Subcutaneous abdominal adipose tissue (tissue), 5 donors: Measurements from ENCODE around the gene PCED1B.
"Not testable (repeated sequence)": the region's sequence is repeated elsewhere in the genome, so short reads cannot be mapped to it uniquely, and the experiment has no call there.

Source experiments
- H3K27ac ChIP-seq: one replicate; pipeline ENCODE4 v1.7.0; 2013; ENCODE audit warnings: low read depth, mild to moderate bottlenecking, inconsistent platforms, low read length, moderate library complexity
- H3K27me3 ChIP-seq, 5 donors: one replicate each; pipeline ENCODE4 v1.7.0; 2013; ENCODE audit warnings: low read length in 5 of 5, inconsistent platforms in 1 of 5; ENCODE audit not compliant: control insufficient read depth in 5 of 5, insufficient read depth in 4 of 5
- H3K36me3 ChIP-seq, 5 donors: one replicate each; pipeline ENCODE4 v1.7.0; 2013; ENCODE audit warnings: low read length in 5 of 5; ENCODE audit not compliant: control insufficient read depth in 5 of 5, insufficient read depth in 5 of 5
- H3K4me1 ChIP-seq, 5 donors: one replicate each; pipeline ENCODE4 v1.7.0; 2013; ENCODE audit warnings: low read length in 5 of 5, mild to moderate bottlenecking in 3 of 5, moderate library complexity in 1 of 5; ENCODE audit not compliant: control insufficient read depth in 5 of 5, insufficient read depth in 5 of 5
- H3K4me3 ChIP-seq, 5 donors: one replicate each; pipeline ENCODE4 v1.7.0; 2013; ENCODE audit warnings: low read length in 5 of 5, low read depth in 1 of 5
- H3K9ac ChIP-seq, 5 donors: one replicate each; pipeline ENCODE4 v1.7.0; 2013; ENCODE audit warnings: low read length in 5 of 5, mild to moderate bottlenecking in 4 of 5, moderate library complexity in 3 of 5
- H3K9me3 ChIP-seq, 5 donors: one replicate each; pipeline ENCODE4 v1.7.0; 2013; ENCODE audit warnings: low read length in 5 of 5; ENCODE audit not compliant: control insufficient read depth in 5 of 5
- donor health status: healthy.
- donor health status: healthy.
- donor health status: healthy.
- donor health status: healthy.
- donor health status: healthy.

PCED1B gene

DNA sequence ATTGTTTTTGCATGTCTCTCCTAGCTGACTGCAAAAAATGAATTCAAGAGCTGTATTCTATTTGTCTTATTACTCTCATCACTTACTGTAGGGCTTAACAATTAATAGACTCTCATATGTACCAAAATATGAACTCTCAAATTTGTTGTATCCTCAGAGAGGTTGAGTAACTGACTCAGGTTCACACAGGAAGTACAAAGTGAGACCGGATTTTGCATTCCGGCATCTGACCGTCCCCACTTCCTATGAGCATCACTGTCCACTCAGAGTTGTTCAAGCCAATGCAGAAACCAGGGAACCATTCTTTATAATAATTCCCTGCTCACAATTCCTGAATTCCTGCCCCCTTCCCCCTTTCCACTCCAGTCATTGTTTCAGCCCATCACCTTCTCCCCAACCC is 113.6 kb downstream of the PCED1B start:
- Histone ChIP-seq H3K4me1 (peaks cover 0 to 23% (median 20%) of the 10 kb centered on the region in 5 donors), H3K9ac (no peak overlapping the region), H3K9me3 (no peaks in the 10 kb centered on the region), H3K27ac (no peak overlapping the region), H3K36me3 (no peaks in the 10 kb centered on the region), H3K4me3 (no peak overlapping the region), H3K27me3 (no peaks in the 10 kb centered on the region)

DNA sequence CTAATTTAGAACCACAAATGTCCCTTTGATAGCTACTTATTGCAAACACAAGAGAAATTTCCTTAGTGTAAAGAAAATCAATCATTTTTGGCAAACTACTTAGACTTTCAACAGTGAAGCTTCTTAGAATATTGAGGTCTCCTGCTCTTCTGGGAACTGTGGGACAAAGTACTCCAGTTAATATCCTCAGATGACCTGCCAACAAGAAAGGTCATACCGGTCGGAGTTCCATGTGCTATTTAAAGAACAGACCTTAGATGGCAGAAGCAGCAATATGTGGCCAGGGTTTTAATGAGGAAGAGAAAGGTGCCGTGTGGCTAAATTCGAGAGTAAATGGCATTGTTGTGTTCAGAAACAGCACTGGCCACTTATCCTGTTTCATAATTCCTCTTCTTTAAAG is 115.1 kb downstream of the PCED1B start:
- Histone ChIP-seq H3K4me3 (no peak overlapping the region), H3K9me3 (no peaks in the 10 kb centered on the region), H3K27me3 (no peaks in the 10 kb centered on the region), H3K36me3 (no peaks in the 10 kb centered on the region), H3K27ac (no peak overlapping the region), H3K9ac (no peak overlapping the region), H3K4me1 (peaks cover 0 to 11% (median 8%) of the 10 kb centered on the region in 5 donors)

DNA sequence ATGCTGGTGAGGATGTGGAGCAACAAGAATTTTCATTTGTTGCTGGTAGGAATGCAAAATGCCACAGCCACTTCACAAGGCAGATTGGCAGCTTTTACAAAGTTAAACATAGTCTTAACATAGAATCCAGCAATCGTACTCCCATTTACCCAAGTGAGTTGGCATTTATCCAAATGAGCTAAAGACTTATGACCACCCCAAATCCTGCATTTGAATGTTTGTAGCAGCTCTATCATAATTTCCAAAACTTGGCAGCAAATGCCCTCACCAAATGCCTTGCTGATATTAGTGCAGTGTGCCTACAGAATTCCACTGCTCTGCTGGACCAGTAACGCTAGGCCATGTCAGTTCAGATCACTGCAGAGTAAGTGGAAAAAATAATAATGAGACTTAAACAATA is 121.0 kb downstream of the PCED1B start:
- Histone ChIP-seq H3K27ac (no peak overlapping the region), H3K4me3 (no peak overlapping the region), H3K9me3 (no peaks in the 10 kb centered on the region)

DNA sequence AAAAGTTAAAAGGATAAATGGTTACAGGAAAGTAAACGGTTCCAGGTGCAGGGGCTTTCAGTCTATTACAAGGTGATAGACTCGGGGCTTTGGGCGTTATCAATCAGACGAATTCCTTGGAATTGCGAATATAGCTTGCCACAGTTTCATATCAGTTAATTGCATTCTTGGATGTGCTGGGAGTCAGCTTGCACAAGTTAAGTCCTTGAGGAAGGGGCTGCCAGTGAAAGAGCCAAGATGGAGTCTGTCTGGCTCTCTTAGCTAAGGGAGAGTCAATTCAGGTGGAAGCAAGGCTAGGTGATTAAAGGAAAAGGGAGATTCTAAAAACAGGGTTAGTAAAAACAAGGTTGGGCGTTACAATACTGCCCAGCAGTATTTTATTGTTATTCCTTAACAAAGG is 121.8 kb downstream of the PCED1B start:
- H3K4me3 ChIP-seq, H3K9ac ChIP-seq, H3K4me1 ChIP-seq, H3K36me3 ChIP-seq, H3K9me3 ChIP-seq, H3K27ac ChIP-seq, H3K27me3 ChIP-seq: not testable (repeated sequence)

More for the DNA sequence above, 121.0 kb downstream of the PCED1B start:
- Histone ChIP-seq H3K9ac (no peak overlapping the region), H3K36me3 (no peaks in the 10 kb centered on the region), H3K27me3 (no peaks in the 10 kb centered on the region), H3K4me1 (no peaks in the 10 kb centered on the region)

DNA sequence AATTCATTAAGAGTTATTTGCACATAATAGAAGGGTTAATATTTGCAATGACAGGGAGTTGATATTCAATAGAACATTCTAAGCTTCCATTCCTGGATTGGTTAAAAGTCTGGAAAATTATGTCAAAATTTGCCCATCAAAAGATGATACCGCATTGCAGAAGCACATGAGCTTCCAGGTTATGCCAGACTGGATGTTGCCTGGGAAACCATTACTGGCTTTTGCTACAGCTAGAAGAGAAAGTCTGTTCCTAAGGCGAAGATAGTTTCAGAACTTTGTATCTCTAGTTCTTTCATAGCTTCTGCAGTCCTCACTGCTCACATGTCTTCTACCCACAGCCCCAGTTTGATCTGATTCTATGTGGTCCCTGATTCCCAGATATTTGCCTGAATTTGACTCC is 122.8 kb downstream of the PCED1B start:
- H3K36me3 ChIP-seq: no peaks in the 10 kb centered on the region
- H3K4me1 ChIP-seq: peaks cover 0 to 12% (median 0%) of the 10 kb centered on the region in 5 donors
- no peak overlapping the region for H3K9ac ChIP-seq
- H3K9me3 ChIP-seq: no peaks in the 10 kb centered on the region
- no peak overlapping the region for H3K4me3 ChIP-seq
- no peaks in the 10 kb centered on the region for H3K27me3 ChIP-seq
- H3K27ac ChIP-seq: no peak overlapping the region

DNA sequence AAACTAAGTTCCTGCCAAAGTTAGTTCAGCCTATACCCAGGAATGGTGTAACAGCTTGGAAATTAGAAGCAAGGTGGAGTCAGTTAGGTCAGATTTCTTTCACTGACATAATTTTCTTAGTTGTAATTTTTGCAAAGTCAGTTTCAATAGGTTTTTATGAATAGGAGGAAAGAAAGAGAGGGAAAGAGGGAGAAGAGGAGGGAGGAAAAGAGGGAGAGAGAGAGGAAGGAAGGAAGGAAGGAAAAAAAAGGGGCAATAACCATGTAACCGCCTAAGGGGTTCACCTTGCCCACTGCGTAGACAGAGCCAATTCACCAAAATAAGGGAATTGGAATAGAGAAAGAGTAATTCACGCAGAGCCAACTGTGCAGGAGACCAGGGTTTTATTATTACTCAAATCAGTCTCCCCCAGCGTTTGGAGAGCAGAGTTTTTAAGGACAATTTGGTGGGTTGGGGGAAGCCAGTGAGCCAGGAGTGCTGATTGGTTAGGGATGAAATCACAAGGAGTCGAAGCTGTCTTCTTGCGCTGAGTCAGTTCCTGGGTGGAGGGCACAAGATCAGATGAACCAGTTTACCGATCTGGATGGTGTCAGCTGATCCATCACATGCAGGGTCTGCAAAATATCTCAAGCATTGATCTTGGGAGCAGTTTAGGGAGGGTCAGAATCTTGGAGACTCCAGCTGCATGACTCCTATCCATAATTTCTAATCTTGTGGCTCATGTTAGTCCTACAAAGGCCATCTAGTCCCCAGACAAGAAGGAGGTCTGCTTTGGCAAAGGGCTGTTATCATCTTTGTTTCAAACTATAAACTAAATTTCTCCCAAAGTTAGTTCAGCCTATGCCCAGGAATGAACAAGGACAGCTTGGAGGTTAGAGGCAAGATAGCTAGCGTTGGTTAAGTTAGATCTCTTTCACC is 126.4 kb downstream of the PCED1B start:
- Histone ChIP-seq H3K36me3 (no peaks in the 10 kb centered on the region), H3K9me3 (no peaks in the 10 kb centered on the region), H3K4me1 (peaks cover 0 to 15% (median 0%) of the 10 kb centered on the region in 5 donors), H3K4me3 (no peak overlapping the region), H3K27me3 (no peaks in the 10 kb centered on the region), H3K27ac (no peak overlapping the region), H3K9ac (no peak overlapping the region)

DNA sequence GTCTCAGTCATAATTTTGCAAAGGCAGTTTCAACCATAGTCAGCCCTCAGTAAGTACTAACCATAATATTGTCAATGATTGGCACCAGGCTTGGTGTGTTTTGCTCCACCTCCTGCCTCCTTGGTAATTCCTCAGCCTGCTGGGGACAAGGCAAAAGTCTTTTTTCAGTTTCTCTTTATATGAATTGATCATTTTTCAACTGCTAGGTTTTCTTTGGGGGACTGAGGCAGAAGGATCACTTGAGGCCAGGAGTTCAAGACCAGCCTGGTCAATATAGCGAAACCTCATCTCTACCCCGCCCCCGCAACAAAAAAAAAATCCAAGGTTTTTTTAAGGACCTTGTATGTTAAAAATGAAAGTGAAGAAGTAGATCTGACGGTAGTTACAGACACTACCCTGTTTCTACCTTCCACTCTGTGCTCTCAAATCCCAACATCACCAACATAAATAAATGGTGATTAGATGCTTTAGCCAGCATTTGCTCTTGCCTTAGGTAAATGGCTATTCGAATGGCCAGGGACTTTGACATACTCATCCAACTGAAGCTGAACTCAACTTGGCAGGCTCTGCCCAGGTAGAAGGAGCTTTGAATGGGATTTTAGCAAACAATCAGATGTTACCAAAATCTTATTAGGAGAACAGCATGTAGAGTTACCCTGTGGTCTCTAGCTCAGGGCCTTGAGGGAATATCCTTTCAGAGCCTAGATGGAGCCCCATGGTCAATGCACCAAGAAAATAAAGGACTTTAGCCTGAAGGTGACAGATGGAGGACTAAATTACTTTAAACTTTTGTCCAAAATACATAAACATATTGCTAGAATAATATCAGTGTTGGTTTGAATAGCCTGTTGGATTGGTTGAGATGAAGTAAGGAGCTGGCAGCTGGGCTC is 127.3 kb downstream of the PCED1B start:
- peaks cover 0 to 15% (median 0%) of the 10 kb centered on the region in 5 donors for H3K4me1 ChIP-seq
- no peaks in the 10 kb centered on the region for H3K9me3 ChIP-seq
- no peak overlapping the region for H3K9ac ChIP-seq
- H3K4me3 ChIP-seq: no peak overlapping the region
- H3K27me3 ChIP-seq: no peaks in the 10 kb centered on the region
- H3K36me3 ChIP-seq: peaks cover 0 to 2% (median 0%) of the 10 kb centered on the region in 5 donors
- H3K27ac ChIP-seq: no peak overlapping the region

DNA sequence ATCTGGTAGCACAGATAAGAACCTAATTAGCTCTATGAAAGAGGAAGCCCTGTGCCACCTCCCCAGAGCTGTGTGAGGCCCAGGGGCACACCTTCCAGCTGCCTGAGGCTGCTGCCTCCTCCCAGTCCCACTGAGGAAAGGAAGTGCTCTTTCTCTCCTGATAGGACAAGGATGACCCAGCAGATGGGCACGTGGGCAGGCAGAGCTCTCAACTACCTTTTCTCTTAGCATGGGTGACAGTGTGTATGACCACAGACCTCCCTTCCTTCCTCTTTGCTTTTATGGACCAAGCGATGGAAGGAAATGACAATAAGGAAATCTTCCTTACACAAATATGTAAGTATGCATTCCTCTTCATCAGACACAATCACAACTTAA is 127.9 kb downstream of the PCED1B start:
- Histone ChIP-seq H3K4me3 (no peak overlapping the region), H3K9me3 (no peaks in the 10 kb centered on the region), H3K36me3 (peaks cover 0 to 2% (median 0%) of the 10 kb centered on the region in 5 donors), H3K9ac (no peak overlapping the region), H3K27ac (no peak overlapping the region), H3K27me3 (no peaks in the 10 kb centered on the region), H3K4me1 (peaks cover 0 to 16% (median under 1%) of the 10 kb centered on the region in 5 donors)

DNA sequence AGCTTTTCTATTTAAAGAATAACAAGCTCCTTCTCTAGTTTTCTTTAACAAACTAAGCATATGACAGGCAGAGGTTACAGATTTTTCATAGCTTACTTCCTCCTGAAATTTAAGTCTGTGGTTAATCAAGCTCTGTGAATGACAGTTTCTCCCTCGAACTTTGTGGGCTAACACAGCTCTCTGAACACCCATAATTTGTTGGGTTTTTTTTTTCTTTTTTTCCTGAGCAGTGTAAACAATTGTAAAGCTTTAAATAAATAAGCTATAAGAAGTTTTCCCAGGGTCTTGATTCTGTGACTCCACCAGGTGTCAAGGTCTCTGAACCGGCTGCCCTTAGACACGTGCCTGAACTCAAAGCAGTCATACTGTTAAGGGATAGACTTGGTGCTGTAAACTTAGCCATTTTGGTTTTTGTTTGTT is 128.4 kb downstream of the PCED1B start:
- Histone ChIP-seq H3K36me3 (peaks cover 0 to 2% (median 0%) of the 10 kb centered on the region in 5 donors), H3K9ac (no peak overlapping the region), H3K27ac (no peak overlapping the region), H3K4me1 (peaks cover 0 to 21% (median 4%) of the 10 kb centered on the region in 5 donors), H3K9me3 (no peaks in the 10 kb centered on the region), H3K4me3 (no peak overlapping the region), H3K27me3 (no peaks in the 10 kb centered on the region)

DNA sequence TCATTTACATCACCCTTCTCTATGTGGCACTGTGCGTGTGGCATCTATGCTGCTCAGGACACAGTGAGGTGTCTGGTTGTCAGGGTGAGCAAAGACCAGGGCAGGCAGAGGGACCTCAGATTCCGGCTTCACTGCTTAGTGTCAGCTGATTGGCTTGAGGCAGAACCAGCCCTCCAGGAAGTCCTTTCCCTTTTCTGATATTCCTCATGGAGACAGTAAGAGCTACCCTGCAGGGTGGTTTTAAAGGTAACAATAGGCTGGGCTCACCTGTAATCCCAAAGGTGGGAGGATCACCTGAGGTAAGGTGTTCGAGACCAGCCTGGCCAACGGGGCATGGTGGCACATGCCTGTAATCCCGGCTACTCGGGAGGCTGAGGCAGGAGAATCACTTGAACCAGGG is 129.6 kb downstream of the PCED1B start:
- Histone ChIP-seq H3K27me3 (no peaks in the 10 kb centered on the region), H3K9me3 (no peaks in the 10 kb centered on the region), H3K27ac (no peak overlapping the region), H3K4me1 (peaks cover 0 to 22% (median 4%) of the 10 kb centered on the region in 5 donors), H3K4me3 (no peak overlapping the region), H3K9ac (no peak overlapping the region), H3K36me3 (peaks cover 0 to 2% (median 0%) of the 10 kb centered on the region in 5 donors)
